Activated T-cell treated with anti-CD3 and anti-CD28 coated beads for 48 hours (primary cell): ENCODE data around the gene CNKSR2.

Experiments used
- DNase-seq: peaks from one replicate; pipeline ENCODE4 v3.0.0-alpha.2; 2020; ENCODE audit warnings: low read depth

The CNKSR2 gene

GRCh38 chrX:21674430-21675186, 300.4 kb downstream of the CNKSR2 start:
- no peak for DNase-seq

GRCh38 chrX:21675931-21676330, 301.7 kb downstream of the CNKSR2 start:
- no peak for DNase-seq

GRCh38 chrX:21678048-21678612, 303.9 kb downstream of the CNKSR2 start:
- DNase-seq, result no peak

- no peak for DNase-seq
Observed at GRCh38 chrX:21683941-21684340, 309.7 kb downstream of the CNKSR2 start.

GRCh38 chrX:21691512-21692018, 317.3 kb downstream of the CNKSR2 start:
- no peak for DNase-seq

- no peak for DNase-seq
Observed at GRCh38 chrX:21698272-21698671, 324.1 kb downstream of the CNKSR2 start.

GRCh38 chrX:21699136-21699535, 324.9 kb downstream of the CNKSR2 start:
- DNase-seq, result no peak

GRCh38 chrX:21700275-21700674, 326.1 kb downstream of the CNKSR2 start:
- DNase-seq, result no peak

- no peak for DNase-seq
Observed at GRCh38 chrX:21700967-21701366, 326.7 kb downstream of the CNKSR2 start.

- DNase-seq, result no peak
Observed at GRCh38 chrX:21702725-21703124, 328.5 kb downstream of the CNKSR2 start.
